ENCODE measurements around the gene ZNF25. TPM values are rescaled to one million over a fixed set of nuclear protein-coding genes. Genes with fewer than 3 reads are reported as not detected.
A peak's percentile ranks its signal among the peaks of the same experiment; 100 is the strongest.

The ZNF25 gene
- total RNA-seq, 1 donor from 2014 or later, result 12.8 TPM

DNA sequence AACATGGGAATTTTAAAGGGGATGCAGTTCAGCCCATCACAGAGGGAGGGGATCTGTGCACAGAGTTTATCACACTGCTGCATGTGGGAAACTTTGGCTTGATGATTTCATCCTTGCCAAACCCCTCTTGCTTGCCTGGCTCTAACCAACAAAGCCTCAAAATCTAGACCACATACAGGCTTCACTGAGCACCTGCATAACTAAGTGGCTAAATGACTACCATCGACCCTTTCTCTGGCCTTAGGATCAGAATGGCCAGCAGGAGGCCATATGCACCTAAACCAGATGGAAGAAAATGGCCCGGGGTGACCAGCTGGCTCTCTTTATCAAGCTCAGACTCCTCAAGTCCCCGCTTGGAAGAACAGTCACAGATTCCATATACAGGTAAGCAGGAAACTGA, 15.6 kb upstream of the ZNF25 start:
- Histone ChIP-seq H3K9me3 (no peaks in the 10 kb centered on the region), H3K27me3 (no peaks in the 10 kb centered on the region), H3K36me3 (no peaks in the 10 kb centered on the region), H3K4me3 (no peak overlapping the region), H3K4me1 (no peaks in the 10 kb centered on the region), H3K27ac (no peak overlapping the region)
- no peak for TF ChIP-seq POLR2AphosphoS5 (IDR thresholded peaks at IDR 0.05; ENCODE audit: insufficient read depth in 1 of 2, low read depth in 1 of 2)
- TF ChIP-seq, protein P1, sequence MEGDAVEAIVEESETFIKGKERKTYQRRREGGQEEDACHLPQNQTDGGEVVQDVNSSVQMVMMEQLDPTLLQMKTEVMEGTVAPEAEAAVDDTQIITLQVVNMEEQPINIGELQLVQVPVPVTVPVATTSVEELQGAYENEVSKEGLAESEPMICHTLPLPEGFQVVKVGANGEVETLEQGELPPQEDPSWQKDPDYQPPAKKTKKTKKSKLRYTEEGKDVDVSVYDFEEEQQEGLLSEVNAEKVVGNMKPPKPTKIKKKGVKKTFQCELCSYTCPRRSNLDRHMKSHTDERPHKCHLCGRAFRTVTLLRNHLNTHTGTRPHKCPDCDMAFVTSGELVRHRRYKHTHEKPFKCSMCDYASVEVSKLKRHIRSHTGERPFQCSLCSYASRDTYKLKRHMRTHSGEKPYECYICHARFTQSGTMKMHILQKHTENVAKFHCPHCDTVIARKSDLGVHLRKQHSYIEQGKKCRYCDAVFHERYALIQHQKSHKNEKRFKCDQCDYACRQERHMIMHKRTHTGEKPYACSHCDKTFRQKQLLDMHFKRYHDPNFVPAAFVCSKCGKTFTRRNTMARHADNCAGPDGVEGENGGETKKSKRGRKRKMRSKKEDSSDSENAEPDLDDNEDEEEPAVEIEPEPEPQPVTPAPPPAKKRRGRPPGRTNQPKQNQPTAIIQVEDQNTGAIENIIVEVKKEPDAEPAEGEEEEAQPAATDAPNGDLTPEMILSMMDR (IDR thresholded peaks at IDR 0.05), result no peak
- TF ChIP-seq POLR2A (IDR thresholded peaks at IDR 0.05), result no peak
- intact Hi-C loops (cut with DNase I), result no loop called here
- DNase-seq (ENCODE audit: extremely low spot score in 2 of 2), result no peak

DNA sequence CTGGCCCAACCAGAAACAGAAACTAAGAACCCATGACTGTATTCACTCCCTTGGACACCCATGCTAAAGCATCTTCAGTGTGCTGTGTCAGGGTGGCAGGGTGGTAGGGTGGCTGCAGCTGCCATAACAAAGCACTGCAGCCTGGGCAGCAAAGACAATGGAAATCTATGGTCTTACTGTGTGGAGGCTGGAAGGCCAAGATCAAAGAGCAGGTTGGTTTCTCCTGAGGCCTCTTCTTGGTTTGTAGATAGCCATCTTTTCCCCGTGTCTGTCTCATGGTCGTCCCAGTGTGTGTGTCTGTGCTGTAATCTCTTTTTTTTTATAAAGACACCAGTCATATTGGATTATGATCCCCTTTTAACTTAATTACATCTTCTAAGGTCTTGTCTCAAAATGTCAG, 15.2 kb upstream of the ZNF25 start:
- TF ChIP-seq POLR2A (IDR thresholded peaks at IDR 0.05) (no peak), POLR2AphosphoS5 (IDR thresholded peaks at IDR 0.05; ENCODE audit: insufficient read depth in 1 of 2, low read depth in 1 of 2) (no peak)
- TF ChIP-seq, protein P1 (IDR thresholded peaks at IDR 0.05), result no peak
- no peaks in the 10 kb centered on the region for H3K36me3 ChIP-seq
- DNase-seq (ENCODE audit: extremely low spot score in 2 of 2), result no peak
- no peaks in the 10 kb centered on the region for H3K4me1 ChIP-seq
- no peak overlapping the region for H3K27ac ChIP-seq
- H3K4me3 ChIP-seq, result no peak overlapping the region
- H3K27me3 ChIP-seq, result no peaks in the 10 kb centered on the region
- H3K9me3 ChIP-seq, result no peaks in the 10 kb centered on the region
- intact Hi-C loops (cut with DNase I), result no loop called here

DNA sequence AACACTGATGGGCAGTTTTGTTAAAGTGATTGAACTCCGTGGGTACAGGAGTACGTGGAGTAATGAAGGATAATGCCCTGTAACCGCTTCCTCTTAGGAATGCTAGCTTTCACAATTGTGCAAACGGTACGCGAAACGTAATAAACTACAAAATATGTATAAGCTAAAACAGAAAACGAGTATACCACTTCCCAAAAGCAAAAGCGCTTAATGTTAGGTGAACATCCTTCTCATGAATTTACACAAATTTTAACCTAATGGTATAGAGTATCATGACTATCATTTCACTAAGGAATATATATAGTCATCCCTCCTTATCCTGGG, 395 bp upstream of the ZNF25 start:
- no peaks in the 10 kb centered on the region for H3K36me3 ChIP-seq
- H3K4me1 ChIP-seq, result peaks cover 12% of the 10 kb centered on the region
- TF ChIP-seq POLR2A (IDR thresholded peaks at IDR 0.05) (no peak), POLR2AphosphoS5 (IDR thresholded peaks at IDR 0.05; ENCODE audit: insufficient read depth in 1 of 2, low read depth in 1 of 2) (no peak)
- TF ChIP-seq, protein P1 (IDR thresholded peaks at IDR 0.05), result no peak
- H3K27me3 ChIP-seq, result no peaks in the 10 kb centered on the region
- no peak for DNase-seq (ENCODE audit: extremely low spot score in 2 of 2)
- intact Hi-C loops (cut with DNase I), result loop anchor here (2.0 to 10.0 kb wide), 2 partner anchors 34 to 118 kb away; partner anchors contain the start of genes ZNF33A and ZNF37A
- H3K9me3 ChIP-seq, result no peaks in the 10 kb centered on the region
- peak overlapping the region; percentile 32 to 77 for H3K4me3 ChIP-seq
- H3K27ac ChIP-seq, result peak overlapping the region; percentile 55

DNA sequence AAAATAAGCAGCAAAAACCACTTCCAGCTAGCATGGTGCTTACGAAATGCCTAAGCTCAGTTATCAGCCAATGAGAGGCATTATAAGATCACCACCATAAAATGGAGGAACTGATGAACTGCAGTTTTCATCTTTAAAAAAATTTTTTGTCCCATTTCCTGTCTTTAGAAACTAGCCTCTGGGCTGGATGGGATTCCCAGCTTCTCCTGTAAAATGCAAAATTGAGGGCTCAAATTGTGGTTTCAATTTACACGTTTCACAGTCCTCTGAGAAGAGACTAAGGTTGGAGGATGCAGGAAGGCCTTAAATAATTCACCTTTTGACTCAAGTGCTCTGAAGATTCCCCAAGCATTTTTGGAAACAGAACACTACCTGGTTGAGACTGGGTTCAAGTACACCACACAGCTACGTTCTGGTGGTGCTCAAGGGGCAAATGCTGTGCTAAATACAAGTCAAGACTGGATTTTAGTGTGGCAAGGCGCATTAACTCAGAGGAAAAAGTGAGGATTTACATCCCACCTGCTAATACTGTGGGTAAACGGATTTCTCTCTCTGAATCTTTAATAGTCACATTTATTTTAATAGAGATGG, 951 bp downstream of the ZNF25 start:
- peaks cover 0 to 7% of the 10 kb centered on the region in 2 donors for H3K36me3 ChIP-seq
- peak overlapping the region; percentile 63 to 77 for H3K4me3 ChIP-seq
- peaks cover 12% of the 10 kb centered on the region for H3K4me1 ChIP-seq
- TF ChIP-seq POLR2AphosphoS5 (IDR thresholded peaks at IDR 0.05; ENCODE audit: insufficient read depth in 1 of 2, low read depth in 1 of 2) (no peak), POLR2A (IDR thresholded peaks at IDR 0.05) (no peak)
- TF ChIP-seq, protein P1 (IDR thresholded peaks at IDR 0.05), result no peak
- intact Hi-C loops (cut with DNase I), result loop anchor here (10.0 kb wide), 1 partner anchor 119 kb away; the partner anchor contains the start of gene ZNF37A
- peak overlapping the region; percentile 96 for H3K27ac ChIP-seq
- H3K27me3 ChIP-seq, result no peaks in the 10 kb centered on the region
- no peak for DNase-seq (ENCODE audit: extremely low spot score in 2 of 2)
- no peaks in the 10 kb centered on the region for H3K9me3 ChIP-seq

DNA sequence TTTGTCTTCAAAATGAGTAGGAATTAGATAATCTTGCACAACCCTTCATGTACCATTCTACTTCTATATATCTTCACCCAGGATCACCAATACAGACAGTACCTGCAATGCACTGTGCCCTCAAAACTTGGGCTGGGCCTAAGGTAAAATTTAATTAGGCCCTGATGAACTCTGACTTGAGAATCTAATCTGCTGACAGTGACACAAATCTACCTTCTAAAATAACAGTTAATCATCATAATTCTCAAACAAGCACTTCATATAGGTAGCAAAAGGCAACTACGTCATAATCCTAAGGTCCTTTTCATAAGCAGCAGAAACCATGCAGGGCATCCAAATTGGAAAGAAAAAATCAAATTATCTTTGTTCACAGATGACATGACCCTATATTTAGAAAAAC, 4.1 kb downstream of the ZNF25 start:
- peaks cover 0 to 30% of the 10 kb centered on the region in 2 donors for H3K36me3 ChIP-seq
- no peaks in the 10 kb centered on the region for H3K27me3 ChIP-seq
- H3K4me3 ChIP-seq, result no peak overlapping the region
- peaks cover 12% of the 10 kb centered on the region for H3K4me1 ChIP-seq
- intact Hi-C loops (cut with DNase I), result loop anchor here (10.0 kb wide), 1 partner anchor 122 kb away; the partner anchor contains the start of gene ZNF37A
- no peaks in the 10 kb centered on the region for H3K9me3 ChIP-seq
- TF ChIP-seq POLR2A (IDR thresholded peaks at IDR 0.05) (no peak), POLR2AphosphoS5 (IDR thresholded peaks at IDR 0.05; ENCODE audit: insufficient read depth in 1 of 2, low read depth in 1 of 2) (no peak)
- TF ChIP-seq, protein P1 (IDR thresholded peaks at IDR 0.05), result no peak
- H3K27ac ChIP-seq, result no peak overlapping the region
- DNase-seq (ENCODE audit: extremely low spot score in 2 of 2), result no peak

Data from vagina (tissue), 2 donors.